GM12878 (cell line): Measurements from ENCODE around the gene FXYD4. TPM values are rescaled to one million over a fixed set of nuclear protein-coding genes. Genes with fewer than 3 reads are reported as not detected.

Experiments
- ATF7 ChIP-seq: fragments of 450-650 bp; IDR thresholded peaks from 2 replicates; pipeline ENCODE4 v1.6.1; 2016; ENCODE audit warnings: low read depth, mild to moderate bottlenecking
- BCL11A ChIP-seq: IDR thresholded peaks from 2 replicates; pipeline ENCODE4 v1.6.1; 2011; ENCODE audit warnings: low read depth, low read length
- BHLHE40 ChIP-seq, 2 experiments: fragments of 450-650 bp in 1 of 2; IDR thresholded peaks; 2 replicates each; pipeline ENCODE4 v1.6.1; 2011 to 2017; ENCODE audit warnings: low read depth in 2 of 2, borderline replicate concordance in 1 of 2, improper control_type of control experiment in 1 of 2, low read length in 1 of 2, mild to moderate bottlenecking in 1 of 2
- CBFB ChIP-seq: IDR thresholded peaks from 2 replicates; pipeline ENCODE4 v1.6.1; 2016; ENCODE audit warnings: antibody characterized with exemption, low read depth
- CBX5 ChIP-seq: sonication (generic); IDR thresholded peaks from 2 replicates; pipeline ENCODE4 v1.6.1; 2016; ENCODE audit warnings: low read depth, moderate library complexity, mild to moderate bottlenecking, inconsistent platforms
- CREM ChIP-seq: IDR thresholded peaks from 2 replicates; pipeline ENCODE4 v1.6.1; 2014; ENCODE audit warnings: antibody characterized with exemption, low read depth
- DPF2 ChIP-seq: fragments of 450-650 bp; IDR thresholded peaks from 2 replicates; pipeline ENCODE4 v1.6.1; 2017; ENCODE audit warnings: mild to moderate bottlenecking
- EED ChIP-seq: sonication (generic); IDR thresholded peaks from 2 replicates; pipeline ENCODE4 v1.6.1; 2016; ENCODE audit warnings: antibody characterized with exemption, low read depth
- EGR1 ChIP-seq, 2 experiments: IDR thresholded peaks; 1 replicate in 1 of 2; 2 replicates in 1 of 2; pipeline ENCODE4 v1.6.1; 2011 to 2012; ENCODE audit warnings: low read depth in 2 of 2, low read length in 2 of 2, borderline replicate concordance in 1 of 2, mild to moderate bottlenecking in 1 of 2, moderate library complexity in 1 of 2
- ELK1 ChIP-seq: IDR thresholded peaks from 2 replicates; pipeline ENCODE4 v1.6.1; 2012; ENCODE audit warnings: low read depth, low read length, improper control_type of control experiment
- EP300 ChIP-seq, 2 experiments: fragments of 150-350 bp in 1 of 2; IDR thresholded peaks; 2 replicates each; pipeline ENCODE4 v1.6.1; 2011 to 2012; ENCODE audit warnings: low read depth in 2 of 2, low read length in 2 of 2, borderline replicate concordance in 1 of 2, improper control_type of control experiment in 1 of 2, inconsistent platforms in 1 of 2; ENCODE audit not compliant: control insufficient read depth in 1 of 2
- EZH2 ChIP-seq: IDR thresholded peaks from 2 replicates; pipeline ENCODE4 v1.6.1; 2012; ENCODE audit warnings: low read depth, mild to moderate bottlenecking, control low read depth, inconsistent platforms, low read length, borderline replicate concordance; ENCODE audit not compliant: control insufficient read depth
- FOXM1 ChIP-seq: IDR thresholded peaks from 2 replicates; pipeline ENCODE4 v1.6.1; 2012; ENCODE audit warnings: low read depth, mild to moderate bottlenecking, inconsistent platforms, low read length, moderate library complexity
- GABPA ChIP-seq: IDR thresholded peaks from 2 replicates; pipeline ENCODE4 v1.6.1; 2014; ENCODE audit warnings: antibody characterized with exemption, low read depth, mild to moderate bottlenecking, inconsistent platforms
- HDAC6 ChIP-seq: fragments of 200-600 bp; sonication (generic); IDR thresholded peaks from one replicate; pipeline ENCODE4 v1.8.0; 2017; ENCODE audit warnings: antibody characterized with exemption; ENCODE audit not compliant: unreplicated experiment
- JUNB ChIP-seq: IDR thresholded peaks from 2 replicates; pipeline ENCODE4 v1.6.1; 2016; ENCODE audit warnings: antibody characterized with exemption, mild to moderate bottlenecking
- MEF2A ChIP-seq: IDR thresholded peaks from 2 replicates; pipeline ENCODE4 v1.6.1; 2011; ENCODE audit warnings: low read depth, mild to moderate bottlenecking, low read length, moderate library complexity; ENCODE audit not compliant: insufficient read depth
- MXI1 ChIP-seq: fragments of 150-350 bp; IDR thresholded peaks from 2 replicates; pipeline ENCODE4 v1.6.1; 2011; ENCODE audit warnings: low read depth, mild to moderate bottlenecking, inconsistent platforms, low read length, improper control_type of control experiment
- MYC ChIP-seq: IDR thresholded peaks from 2 replicates; pipeline ENCODE4 v1.6.1; 2011; ENCODE audit warnings: mild to moderate bottlenecking, low read length, moderate library complexity, inconsistent platforms; ENCODE audit not compliant: insufficient read depth, insufficient replicate concordance, insufficient read length, severe bottlenecking
- NBN ChIP-seq: fragments of 450-650 bp; IDR thresholded peaks from 2 replicates; pipeline ENCODE4 v1.6.1; 2016
- NR2C1 ChIP-seq: fragments of 450-650 bp; IDR thresholded peaks from 2 replicates; pipeline ENCODE4 v1.6.1; 2017; ENCODE audit warnings: antibody characterized with exemption, mild to moderate bottlenecking, moderate library complexity
- PML ChIP-seq: IDR thresholded peaks from 2 replicates; pipeline ENCODE4 v1.6.1; 2012; ENCODE audit warnings: low read length, inconsistent platforms
- SIX5 ChIP-seq: IDR thresholded peaks from 2 replicates; pipeline ENCODE4 v1.6.1; 2011; ENCODE audit warnings: mild to moderate bottlenecking, low read depth, low read length, moderate library complexity; ENCODE audit not compliant: severe bottlenecking
- SMAD1 ChIP-seq: fragments of 450-650 bp; IDR thresholded peaks from 2 replicates; pipeline ENCODE4 v1.6.1; 2018; ENCODE audit warnings: mild to moderate bottlenecking, low read depth; ENCODE audit not compliant: partially characterized antibody
- SMAD5 ChIP-seq: IDR thresholded peaks from 2 replicates; pipeline ENCODE4 v1.6.1; 2016; ENCODE audit warnings: antibody characterized with exemption, low read depth
- SP1 ChIP-seq: IDR thresholded peaks from one replicate; pipeline ENCODE4 v1.6.1; 2011; ENCODE audit warnings: low read depth, low read length
- STAT1 ChIP-seq: fragments of 450-650 bp; conservative IDR thresholded peaks from 2 replicates; pipeline ENCODE4 v1.6.1; 2014; ENCODE audit warnings: antibody characterized with exemption, mild to moderate bottlenecking
- USF2 ChIP-seq: IDR thresholded peaks from 2 replicates; pipeline ENCODE4 v1.6.1; 2011; ENCODE audit warnings: low read depth, low read length, improper control_type of control experiment, borderline replicate concordance
- ZBED1 ChIP-seq: IDR thresholded peaks from 2 replicates; pipeline ENCODE4 v1.6.1; 2016; ENCODE audit warnings: borderline replicate concordance
- ZNF207 ChIP-seq: fragments of 450-650 bp; IDR thresholded peaks from 2 replicates; pipeline ENCODE4 v1.6.1; 2014; ENCODE audit warnings: antibody characterized with exemption, mild to moderate bottlenecking, borderline replicate concordance
- ZZZ3 ChIP-seq: IDR thresholded peaks from 2 replicates; pipeline ENCODE4 v1.6.1; 2011; ENCODE audit warnings: low read depth; ENCODE audit not compliant: control insufficient read depth, insufficient read length
- polyA plus RNA-seq, 11 experiments: library from polyadenylated mRNA; depleted of rRNA in 4 of 11; unstranded in 6 of 11; stranded (reverse) in 5 of 11; fragments of >200 nt; fragmentation: Nextera tagmentation in 4 of 11; fragmentation: Illumina TruSeq in 1 of 11; extraction: Ambion mirVana in 4 of 11; extraction: Trizol in 1 of 11; gene quantifications; 1 replicate in 1 of 11; 2 replicates in 10 of 11; pipeline versions ENCODE4 v1.2.1 to v1.2.3, GENCODE V29; 2011 to 2016; ENCODE audit warnings: inconsistent platforms in 2 of 11, missing spikeins in 2 of 11, low read depth in 1 of 11
- total RNA-seq, 4 experiments: library from RNA; depleted of rRNA in 3 of 4; stranded (reverse); fragments of >200 nt in 3 of 4; fragmentation: Illumina TruSeq in 1 of 4; extraction: Trizol in 1 of 4; gene quantifications; 2 replicates each; pipeline versions ENCODE4 v1.2.1 to v1.2.3, GENCODE V29; 2013 to 2021

FXYD4 gene
- total and polyA plus RNA-seq, 10 of the 15 experiments (the other 5 are each of a cell fraction or from before 2014, with no cell fraction given): not detected

- no peak for TF ChIP-seq EP300 (IDR thresholded peaks at IDR 0.05; ENCODE audit: borderline replicate concordance in 1 of 2, control insufficient read depth in 1 of 2, low read depth in 2 of 2, low read length in 2 of 2)
- TF ChIP-seq FOXM1: peak; percentile 40; the same call in 1 of the 2 replicates
- no peak for TF ChIP-seq JUNB
- peak; percentile 81; the same call in 1 of the 2 replicates for TF ChIP-seq SMAD5
- no peak for TF ChIP-seq NR2C1
- peak; percentile 97 for TF ChIP-seq BHLHE40 (IDR thresholded peaks at IDR 0.05; ENCODE audit: borderline replicate concordance in 1 of 2, low read depth in 2 of 2, low read length in 1 of 2)
- TF ChIP-seq USF2: peak; percentile 21; the same call in 1 of the 2 replicates
- no peak; the same call in 1 of the 2 replicates for TF ChIP-seq ZNF207
- no peak for TF ChIP-seq ELK1
- no peak for TF ChIP-seq STAT1
- peak; percentile 56; the same call in 1 of the 2 replicates for TF ChIP-seq CREM
- peak; percentile 37; the same call in 1 of the 2 replicates for TF ChIP-seq BCL11A
- peak; percentile 93 for TF ChIP-seq PML
- TF ChIP-seq EED: peak; percentile 36; the same call in 1 of the 2 replicates
- TF ChIP-seq SMAD1: peak; percentile 71
- TF ChIP-seq MYC: peak; percentile 69
- 0 out of 2 replicates have a peak, but pooled peaks have one; percentile 79 for TF ChIP-seq CBX5
- no peak for TF ChIP-seq CBFB
- TF ChIP-seq EZH2: no peak
- TF ChIP-seq EGR1 (IDR thresholded peaks at IDR 0.05; ENCODE audit: borderline replicate concordance in 1 of 2, low read depth in 2 of 2, low read length in 2 of 2): peak in 1 of 2 experiments; percentile 96; a peak in 2 of 3 replicates
- no peak for TF ChIP-seq ZZZ3
- no peak for TF ChIP-seq SIX5
- 0 out of 2 replicates have a peak, but pooled peaks have one; percentile 27 for TF ChIP-seq GABPA
- no peak for TF ChIP-seq MEF2A
- TF ChIP-seq HDAC6: peak; percentile 20
- TF ChIP-seq ATF7: 0 out of 2 replicates have a peak, but pooled peaks have one; percentile 16
- peak; percentile 98 for TF ChIP-seq MXI1
- peak; percentile 53 for TF ChIP-seq SP1
- 0 out of 2 replicates have a peak, but pooled peaks have one; percentile 52 for TF ChIP-seq ZBED1
- peak; percentile 19; the same call in 1 of the 2 replicates for TF ChIP-seq DPF2
- TF ChIP-seq NBN: peak; percentile 81; the same call in 1 of the 2 replicates
Observed at GRCh38 chr10:43407576-43408330, 36.3 kb downstream of the FXYD4 start (continued).
